ENCODE results near the gene ERVH48-1.
"Not testable (repeated sequence)": the region's sequence is repeated elsewhere in the genome, so short reads cannot be mapped to it uniquely, and the experiment has no call there.

Gene ERVH48-1

GRCh38 chr21:42938606-42938995 is 13.2 kb upstream of the ERVH48-1 start:
- not testable (repeated sequence) for DNase-seq

DNA sequence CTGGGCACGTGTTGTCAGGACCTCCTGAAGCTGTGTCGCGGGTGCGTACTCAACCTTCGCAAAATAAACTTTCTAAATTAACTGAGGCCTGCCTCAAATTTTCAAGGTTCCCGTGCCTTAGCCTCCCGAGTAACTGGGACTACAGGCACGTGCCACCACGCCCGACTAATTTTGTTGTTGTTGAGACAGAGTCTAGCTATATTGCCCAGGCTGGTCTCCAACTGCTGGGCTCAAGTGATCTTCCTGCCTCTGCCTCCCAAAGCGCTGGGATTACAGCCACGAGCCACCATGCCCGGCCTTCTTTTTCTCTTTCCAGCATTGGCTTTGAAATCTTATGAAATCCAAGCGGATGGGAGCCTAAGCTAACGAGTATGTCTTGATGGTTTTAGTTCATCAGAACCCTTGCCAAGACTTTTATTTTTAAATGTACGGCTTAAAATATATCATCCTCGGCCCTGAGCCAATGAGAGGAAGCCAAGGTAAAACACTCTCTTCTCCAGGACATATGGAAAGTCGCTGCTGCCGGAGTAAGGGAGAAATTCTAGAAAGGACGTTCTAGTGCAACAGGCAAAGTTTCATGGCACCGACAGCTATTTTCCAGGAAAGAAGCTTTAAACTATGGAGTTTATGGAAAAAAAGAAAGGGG is 12.7 kb upstream of the ERVH48-1 start:
- DNase-seq, result no peak

- DNase-seq, result not testable (repeated sequence)
These were observed 11.9 kb upstream of the ERVH48-1 start for GRCh38 chr21:42937034-42937940.

GRCh38 chr21:42936360-42936759 is 10.9 kb upstream of the ERVH48-1 start:
- not testable (repeated sequence) for DNase-seq

DNA sequence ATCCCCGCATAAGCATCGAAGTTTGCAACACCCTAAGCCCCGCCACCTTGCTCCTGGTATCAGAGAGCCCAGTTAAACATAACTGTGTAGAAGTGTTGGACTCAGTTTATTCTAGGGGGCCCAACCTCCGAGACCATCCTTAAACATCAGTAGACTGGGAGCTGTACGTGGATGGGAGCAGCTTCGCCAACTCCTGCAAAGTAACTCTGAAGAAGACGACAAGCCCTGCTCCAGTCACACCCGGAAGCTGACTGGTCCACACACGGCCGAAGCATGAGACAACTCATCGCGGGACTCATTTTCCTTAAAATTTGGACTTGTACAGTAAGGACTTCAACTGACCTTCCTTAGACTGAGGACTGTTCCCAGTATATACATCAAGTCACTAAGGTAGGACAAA is 8.5 kb upstream of the ERVH48-1 start:
- not testable (repeated sequence) for DNase-seq

DNA sequence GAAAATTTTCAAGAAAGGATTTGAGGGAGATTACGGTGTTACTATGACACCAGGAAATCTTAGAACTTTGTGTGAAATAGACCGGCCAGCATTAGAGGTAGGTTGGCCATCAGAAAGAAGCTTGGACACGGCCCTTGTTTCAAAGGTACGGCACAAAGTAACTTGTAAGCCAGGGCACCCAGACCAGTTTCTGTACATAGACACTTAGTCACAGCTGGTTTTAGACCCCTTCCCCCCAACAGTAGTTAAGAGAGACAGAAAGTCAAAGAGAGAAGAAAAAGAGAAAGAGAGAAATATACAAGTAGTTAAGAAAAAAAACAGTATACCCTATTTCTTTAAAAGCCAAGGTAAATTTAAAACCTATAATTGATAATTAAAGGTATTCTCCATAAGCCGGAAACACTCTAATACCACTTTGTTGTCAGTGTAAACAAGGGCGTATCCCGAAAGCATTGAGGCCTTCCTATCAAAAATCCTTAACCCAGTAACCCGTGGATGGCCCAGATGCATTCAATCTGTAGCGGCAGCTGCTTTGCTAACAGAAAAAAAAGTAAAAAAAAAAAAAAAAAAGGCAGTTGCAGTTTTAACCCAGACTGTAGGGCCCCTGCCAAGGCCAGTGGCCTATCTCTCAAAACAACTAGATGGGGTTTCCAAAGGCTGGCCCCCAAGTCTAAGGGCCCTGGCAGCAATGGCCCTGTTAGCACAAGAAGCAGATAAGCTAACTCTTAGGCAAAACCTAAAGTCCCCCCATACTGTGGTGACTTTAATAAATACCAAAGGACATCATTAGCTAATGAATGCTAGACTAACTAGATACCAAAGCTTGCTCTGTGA is 7.9 kb upstream of the ERVH48-1 start:
- not testable (repeated sequence) for DNase-seq

DNA sequence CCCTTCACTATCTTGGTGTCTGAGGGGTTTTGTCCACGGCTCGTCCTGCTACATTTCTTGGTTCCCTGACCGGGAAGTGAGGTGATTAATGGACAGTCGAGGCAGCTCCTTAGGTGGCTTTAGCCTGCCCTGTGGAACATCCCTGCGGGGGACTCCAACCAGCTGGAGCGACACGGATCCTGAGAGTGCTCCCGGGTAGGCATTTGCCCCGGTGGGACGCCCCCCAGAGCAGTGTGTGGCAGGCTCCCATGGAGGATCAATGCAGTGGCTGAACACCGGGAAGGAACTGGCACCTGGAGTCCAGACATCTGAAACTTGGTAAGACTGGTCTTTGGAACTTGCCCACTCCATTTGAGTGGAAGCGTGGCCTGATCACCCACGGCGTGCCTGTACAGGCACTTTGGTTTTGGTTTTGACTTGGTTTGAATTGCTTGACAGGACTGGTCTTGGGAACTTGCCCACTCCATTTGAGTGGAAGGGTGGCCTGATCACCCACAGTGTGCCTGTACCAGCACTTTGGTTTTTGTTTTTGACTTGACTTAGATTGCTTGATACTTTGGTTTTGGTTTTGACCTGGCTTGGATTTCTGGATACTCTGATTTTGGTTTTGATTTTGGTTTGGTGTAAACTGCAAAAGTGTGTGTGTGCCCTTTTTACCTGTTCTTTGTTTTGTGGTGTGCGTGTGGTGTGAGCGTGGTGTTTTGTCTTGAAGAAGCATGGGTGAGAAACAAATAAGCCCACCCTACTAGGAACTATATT is 7.1 kb upstream of the ERVH48-1 start:
- DNase-seq, result not testable (repeated sequence)

DNA sequence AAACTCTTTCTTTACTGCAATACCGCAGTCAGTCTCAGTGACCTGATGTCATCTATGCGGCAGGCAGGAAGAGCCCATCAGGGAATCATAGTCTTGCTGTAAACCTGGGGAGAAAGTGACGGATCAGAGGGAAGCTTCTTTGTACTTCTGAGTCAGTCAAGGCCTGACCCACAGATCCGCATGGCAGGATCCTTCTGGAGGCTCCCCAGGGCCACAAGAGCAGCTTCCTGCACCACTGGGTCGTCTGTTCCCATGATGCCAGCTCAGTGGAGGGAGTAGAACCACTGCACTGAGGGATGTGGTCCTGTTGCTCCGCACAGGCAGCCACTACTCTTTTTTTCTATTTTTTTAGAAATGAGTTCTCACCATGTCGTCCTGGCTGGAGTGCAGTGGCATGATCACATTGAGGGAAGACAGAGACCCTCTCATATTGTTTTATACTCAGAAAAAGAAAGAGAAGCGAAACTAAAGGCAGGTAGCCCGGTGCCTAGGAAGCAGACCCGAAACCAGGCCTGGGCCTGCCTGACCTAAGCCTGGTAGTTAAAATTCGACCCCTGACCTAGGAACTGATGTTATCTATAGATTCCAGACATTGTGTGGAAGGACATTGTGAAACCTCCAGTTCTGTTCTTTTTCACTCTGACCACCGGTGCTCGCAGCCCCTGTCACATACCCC is 6.3 kb upstream of the ERVH48-1 start:
- no peak for DNase-seq

DNA sequence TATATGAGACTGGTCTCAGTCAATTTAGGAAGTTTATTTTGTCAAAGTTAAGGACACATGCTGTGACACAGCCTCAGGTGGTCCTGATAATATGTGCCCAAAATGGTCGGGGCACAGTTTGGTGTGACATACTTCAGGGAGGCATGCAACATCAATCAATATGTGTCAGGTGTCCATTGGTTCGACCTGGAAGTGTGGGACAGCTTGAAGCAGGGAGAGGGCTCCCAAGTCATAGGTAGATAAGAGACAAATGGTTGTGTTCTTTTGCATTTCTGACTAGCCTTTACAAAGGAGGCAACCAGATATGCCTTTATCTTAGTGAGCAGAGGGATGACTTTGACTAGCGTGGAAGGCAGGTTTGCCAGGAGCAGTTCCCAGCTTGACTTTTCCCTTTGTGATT is 4.5 kb upstream of the ERVH48-1 start:
- DNase-seq, result no peak

GRCh38 chr21:42927474-42928200 is 2.2 kb upstream of the ERVH48-1 start:
- not testable (repeated sequence) for DNase-seq

DNA sequence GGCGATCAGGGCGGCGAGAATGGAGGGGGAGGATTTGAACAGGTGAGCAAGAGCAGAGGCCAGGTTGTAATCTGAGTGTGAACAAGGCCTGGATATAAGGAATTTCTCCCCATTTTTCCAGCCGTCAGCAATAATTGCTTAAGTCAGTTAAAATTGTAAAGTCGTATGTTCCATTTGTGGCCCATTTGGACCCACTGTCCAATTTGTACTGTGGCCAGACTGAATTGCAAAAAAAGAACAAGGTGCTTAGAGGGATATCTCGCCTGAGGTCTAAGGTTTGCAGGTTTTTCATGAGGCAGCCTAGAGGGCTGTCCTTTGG is 1.0 kb downstream of the ERVH48-1 start:
- DNase-seq, result no peak

DNA sequence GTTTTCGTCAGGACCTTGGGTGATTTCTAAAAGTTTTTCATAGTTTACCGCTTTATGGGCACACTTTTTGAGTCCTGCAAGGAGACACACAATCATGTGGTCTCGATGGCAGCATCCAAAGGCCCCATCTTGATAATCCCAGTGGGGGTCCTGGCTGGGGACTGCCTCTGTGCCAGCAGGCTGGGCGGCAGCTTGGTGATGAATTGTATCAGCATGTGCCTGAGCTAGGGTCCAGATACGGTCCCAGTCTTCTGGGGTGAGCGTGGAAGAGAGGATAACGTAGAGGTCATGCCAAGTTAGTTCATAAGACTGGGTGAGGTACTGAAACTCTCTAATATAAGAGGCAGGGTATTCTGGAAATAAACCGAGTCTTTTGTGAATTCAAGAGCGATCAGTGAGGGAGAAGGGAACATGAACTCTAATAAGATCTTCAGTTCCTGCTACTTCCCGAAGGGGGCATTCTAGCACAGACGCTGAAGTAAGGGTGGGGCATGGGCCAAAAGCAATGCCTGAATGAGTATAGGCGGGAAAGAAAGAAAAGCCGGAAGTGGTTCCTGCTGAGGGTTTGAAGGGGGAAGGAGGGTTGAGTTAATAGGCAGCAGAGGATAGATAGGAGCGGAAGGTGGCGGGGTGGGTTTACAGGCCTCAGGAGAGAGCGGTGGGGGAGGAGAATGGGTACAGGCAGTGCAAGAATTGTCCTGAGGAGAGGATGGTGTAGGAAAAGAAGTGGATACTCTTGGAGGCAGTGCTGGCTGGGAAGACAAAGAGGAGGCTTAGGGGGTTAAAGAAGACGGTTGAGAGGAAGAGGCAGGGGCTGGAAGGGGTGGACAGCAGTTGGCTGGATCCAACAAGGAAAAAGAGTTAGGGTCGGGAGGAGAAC is 1.6 kb downstream of the ERVH48-1 start:
- no peak for DNase-seq

DNA sequence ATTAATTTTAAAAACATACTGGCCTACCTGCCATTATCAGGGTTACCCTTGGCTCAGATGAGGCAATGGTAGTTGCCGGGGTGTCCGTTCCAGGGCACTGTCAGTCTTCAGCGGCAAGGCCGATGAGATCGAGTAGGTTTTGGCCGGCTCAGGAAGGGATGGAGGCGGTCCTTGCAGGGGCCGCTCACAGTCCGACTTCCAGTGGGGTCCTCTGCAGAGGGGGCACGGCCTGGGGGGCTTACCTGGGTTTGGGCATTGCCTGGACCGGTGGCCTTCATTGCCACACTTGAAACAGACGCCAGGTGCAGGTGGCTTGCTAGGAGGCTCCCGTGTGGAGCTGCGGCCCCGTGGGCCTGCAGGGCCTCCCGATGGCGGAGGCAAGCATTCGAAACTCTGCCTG is 2.5 kb downstream of the ERVH48-1 start:
- DNase-seq, result no peak

DNA sequence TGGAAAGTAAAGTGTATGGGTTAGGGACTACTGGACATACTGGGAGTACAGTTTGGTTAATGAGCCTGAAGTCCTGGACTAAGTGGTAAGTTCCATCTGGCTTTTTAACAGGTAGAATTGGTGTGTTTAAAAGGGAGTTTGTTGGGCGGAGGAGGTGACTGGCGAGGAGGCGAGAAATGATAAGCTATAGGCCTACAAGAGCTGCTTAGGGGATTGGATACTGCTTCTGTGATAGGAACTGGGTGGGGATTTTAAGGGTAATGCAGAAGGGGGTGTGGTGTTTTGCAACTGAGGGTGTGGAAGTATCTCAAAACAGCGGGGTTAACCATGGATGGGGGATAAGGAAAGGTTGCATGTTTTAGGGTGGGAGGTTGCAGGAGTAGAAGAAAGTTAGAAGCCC is 3.5 kb downstream of the ERVH48-1 start:
- DNase-seq, result no peak

GRCh38 chr21:42918291-42918690 is 7.1 kb downstream of the ERVH48-1 start:
- no peak for DNase-seq

GRCh38 chr21:42913476-42913875 is 12.0 kb downstream of the ERVH48-1 start:
- DNase-seq, result no peak

DNA sequence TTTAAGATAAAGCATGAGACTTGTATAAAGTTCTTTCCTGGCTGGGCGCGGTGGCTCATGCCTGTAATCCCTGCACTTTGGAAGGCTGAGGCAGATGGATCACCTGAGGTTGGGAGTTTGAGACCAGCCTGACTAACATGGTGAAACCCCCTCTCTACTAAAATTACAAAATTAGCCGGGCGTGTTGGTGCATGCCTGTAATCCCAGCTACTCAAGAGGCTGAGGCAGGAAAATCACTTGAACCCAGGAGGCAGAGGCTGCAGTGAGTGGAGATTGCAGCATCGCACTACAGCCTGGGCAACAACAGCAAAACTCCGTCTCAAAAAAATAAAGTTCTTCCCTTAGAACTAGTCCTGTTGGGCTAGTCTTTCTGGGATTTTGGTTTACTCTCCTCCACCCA is 13.5 kb downstream of the ERVH48-1 start:
- not testable (repeated sequence) for DNase-seq

DNA sequence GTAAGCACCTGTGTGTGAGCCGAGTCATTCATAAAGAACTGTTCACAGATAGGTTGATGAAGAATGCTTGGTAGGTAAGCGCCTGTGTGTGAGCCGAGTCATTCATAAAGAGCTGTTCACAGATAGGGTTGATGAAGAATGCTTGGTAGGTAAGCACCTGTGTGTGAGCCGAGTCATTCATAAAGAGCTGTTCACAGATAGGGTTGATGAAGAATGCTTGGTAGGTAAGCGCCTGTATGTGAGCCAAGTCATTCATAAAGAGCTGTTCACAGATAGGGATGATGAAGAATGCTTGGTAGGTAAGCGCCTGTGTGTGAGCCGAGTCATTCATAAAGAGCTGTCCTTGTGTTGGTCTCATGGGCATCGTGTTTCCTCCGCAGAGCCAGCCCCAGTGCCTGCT is 16.9 kb downstream of the ERVH48-1 start:
- DNase-seq, result not testable (repeated sequence)

DNA sequence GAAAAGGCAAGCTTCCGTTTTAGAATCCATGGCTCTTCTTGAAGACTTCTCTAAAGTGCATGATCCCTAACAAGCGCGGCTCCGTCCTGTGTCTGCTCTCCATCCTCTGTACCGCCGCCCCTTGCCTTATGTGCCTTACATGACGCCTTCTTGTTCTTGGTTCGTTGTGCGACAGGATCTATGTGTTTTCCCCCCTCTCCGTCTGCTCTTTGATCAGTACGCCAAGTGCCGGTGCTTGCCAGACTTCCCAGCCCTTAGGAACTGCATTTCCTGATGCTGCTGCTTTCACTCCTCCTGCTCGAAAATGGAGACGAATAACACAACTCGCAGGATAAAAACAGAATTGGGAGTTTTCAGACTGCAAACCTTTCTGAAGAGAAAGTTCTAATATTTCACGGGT is 19.2 kb downstream of the ERVH48-1 start:
- DNase-seq, result no peak

DNA sequence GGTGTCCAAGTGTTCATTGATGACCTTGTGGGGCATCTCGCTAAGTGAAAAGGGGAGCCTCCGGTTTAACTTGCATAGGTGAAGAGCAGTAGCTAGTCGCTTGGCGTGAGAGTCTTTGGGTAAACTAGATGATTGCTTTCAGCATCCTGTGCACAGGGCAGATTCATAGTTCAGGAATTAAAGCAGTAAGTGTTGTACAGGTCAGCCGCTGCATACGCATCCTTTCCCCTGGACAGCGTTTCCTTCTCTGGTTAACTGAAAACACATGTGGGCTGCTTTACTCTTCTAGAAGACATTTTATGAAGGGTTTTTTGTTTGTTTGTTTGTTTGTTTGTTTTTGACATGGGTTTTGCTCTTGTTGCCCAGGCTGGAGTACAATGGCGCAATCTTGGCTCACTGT is 20.2 kb downstream of the ERVH48-1 start:
- no peak for DNase-seq
